Tibial nerve (tissue), 4 donors: ENCODE measurements around the gene MRPL19.

ENCODE experiments used
- EP300 ChIP-seq, 2 donors: sonication (generic); formaldehyde crosslinking; IDR thresholded peaks; one replicate each; pipeline ENCODE4 v1.6.1; 2017; ENCODE audit warnings: antibody characterized with exemption in 2 of 2, mild to moderate bottlenecking in 1 of 2
- TF ChIP-seq, protein P1 (sequence below), 5 experiments: fragments of 200-600 bp in 3 of 5; fragments of 450-650 bp in 2 of 5; sonication (generic) in 3 of 5; IDR thresholded peaks; one replicate each; pipeline ENCODE4 v1.5.1; 2016 to 2019; ENCODE audit warnings: antibody characterized with exemption in 5 of 5, mild to moderate bottlenecking in 3 of 5, moderate library complexity in 2 of 5

DNA sequence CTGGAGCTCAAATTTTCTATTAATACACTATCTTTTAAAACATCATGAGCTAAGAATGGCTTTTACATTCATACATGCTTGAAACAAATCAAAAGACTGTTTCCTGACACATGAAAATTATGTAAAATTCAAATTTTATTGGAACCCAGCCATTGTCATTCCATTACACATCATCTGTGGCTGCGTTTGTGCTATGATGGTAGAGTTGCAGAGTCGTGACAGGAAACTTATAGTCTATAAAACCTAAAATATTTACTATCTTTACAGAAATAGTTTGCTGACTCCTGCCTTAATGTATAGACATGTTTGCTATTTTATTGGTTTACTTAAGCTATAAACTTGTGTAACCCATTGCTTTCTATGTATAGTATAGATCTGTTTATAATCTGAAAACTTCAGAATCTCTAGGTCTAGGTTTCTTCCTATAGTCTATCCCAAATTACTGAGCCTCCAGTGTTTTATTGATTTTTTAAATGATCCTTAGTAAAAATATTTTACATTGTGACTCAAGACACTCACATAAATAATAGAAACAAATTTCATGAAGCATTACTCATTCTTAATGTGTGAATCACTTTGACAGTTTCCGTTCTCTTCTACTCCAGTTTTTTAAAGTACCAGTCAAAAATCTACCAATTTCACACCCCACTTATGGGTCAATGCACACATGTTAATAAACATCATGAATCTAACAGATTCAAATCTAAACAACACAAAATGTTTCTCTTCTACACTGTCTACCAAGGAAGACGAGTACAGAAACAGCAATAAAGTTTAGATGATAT is 26.4 kb upstream of the MRPL19 start:
- no peak for TF ChIP-seq EP300 (IDR thresholded peaks at IDR 0.05)
- TF ChIP-seq, protein P1, sequence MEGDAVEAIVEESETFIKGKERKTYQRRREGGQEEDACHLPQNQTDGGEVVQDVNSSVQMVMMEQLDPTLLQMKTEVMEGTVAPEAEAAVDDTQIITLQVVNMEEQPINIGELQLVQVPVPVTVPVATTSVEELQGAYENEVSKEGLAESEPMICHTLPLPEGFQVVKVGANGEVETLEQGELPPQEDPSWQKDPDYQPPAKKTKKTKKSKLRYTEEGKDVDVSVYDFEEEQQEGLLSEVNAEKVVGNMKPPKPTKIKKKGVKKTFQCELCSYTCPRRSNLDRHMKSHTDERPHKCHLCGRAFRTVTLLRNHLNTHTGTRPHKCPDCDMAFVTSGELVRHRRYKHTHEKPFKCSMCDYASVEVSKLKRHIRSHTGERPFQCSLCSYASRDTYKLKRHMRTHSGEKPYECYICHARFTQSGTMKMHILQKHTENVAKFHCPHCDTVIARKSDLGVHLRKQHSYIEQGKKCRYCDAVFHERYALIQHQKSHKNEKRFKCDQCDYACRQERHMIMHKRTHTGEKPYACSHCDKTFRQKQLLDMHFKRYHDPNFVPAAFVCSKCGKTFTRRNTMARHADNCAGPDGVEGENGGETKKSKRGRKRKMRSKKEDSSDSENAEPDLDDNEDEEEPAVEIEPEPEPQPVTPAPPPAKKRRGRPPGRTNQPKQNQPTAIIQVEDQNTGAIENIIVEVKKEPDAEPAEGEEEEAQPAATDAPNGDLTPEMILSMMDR (IDR thresholded peaks at IDR 0.05), result no peak
